GM23248 (cell line): ENCODE data around the gene PHRF1.

ENCODE experiments used
- EZH2 ChIP-seq: fragments of 200-600 bp; sonication (generic); IDR thresholded peaks from 2 replicates; pipeline ENCODE4 v1.6.1; 2018; ENCODE audit warnings: antibody characterized with exemption, mild to moderate bottlenecking; ENCODE audit not compliant: insufficient read depth, poor library complexity, severe bottlenecking
- EZH2phosphoT487 ChIP-seq: fragments of 200-600 bp; sonication (generic); IDR thresholded peaks from 2 replicates; pipeline ENCODE4 v1.6.1; 2018; ENCODE audit warnings: antibody characterized with exemption, moderate library complexity, mild to moderate bottlenecking, low read depth; ENCODE audit not compliant: insufficient read depth

- TF ChIP-seq EZH2 (no peak), EZH2phosphoT487 (no peak)
Measured at GRCh38 chr11:628056-628455, 51.8 kb downstream of the PHRF1 start.
